Measurements from ENCODE around the gene ZFP69.
"Not testable (repeated sequence)": the region's sequence is repeated elsewhere in the genome, so short reads cannot be mapped to it uniquely, and the experiment has no call there.

Gene ZFP69

GRCh38 chr1:40469327-40469726, 7.8 kb upstream of the ZFP69 start:
- DNase-seq (ENCODE audit: extremely low read depth, low read depth), result no peak
- no peak overlapping the region for H3K4me3 ChIP-seq (replicated peaks; ENCODE audit: low read depth, low read length)
- no peak for TF ChIP-seq CTCF (IDR thresholded peaks at IDR 0.05; ENCODE audit: low read depth, low read length, missing control alignments)

GRCh38 chr1:40475268-40475667, 1.8 kb upstream of the ZFP69 start:
- TF ChIP-seq CTCF (IDR thresholded peaks at IDR 0.05; ENCODE audit: low read depth, low read length, missing control alignments), result no peak
- no peak overlapping the region for H3K4me3 ChIP-seq (replicated peaks; ENCODE audit: low read depth, low read length)
- DNase-seq (ENCODE audit: extremely low read depth, low read depth), result no peak

DNA sequence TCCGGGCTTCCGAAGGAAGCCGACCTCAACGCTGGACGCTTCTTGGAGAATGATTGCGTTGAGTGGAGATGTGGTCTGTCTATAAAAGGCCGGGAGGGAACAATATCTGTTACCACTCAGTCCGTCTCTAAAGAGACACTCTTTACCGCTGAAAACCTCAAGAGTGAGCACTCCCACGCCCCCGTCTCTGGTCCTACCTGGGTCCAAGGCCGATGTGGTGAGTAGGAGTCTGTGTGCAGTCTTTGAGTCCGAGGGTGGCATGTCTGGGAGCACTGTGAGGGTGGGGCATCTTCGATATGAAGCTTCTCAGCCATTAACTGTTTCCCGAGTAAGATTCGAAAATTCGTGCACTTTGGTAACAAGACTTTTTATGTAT, 576 bp downstream of the ZFP69 start:
- no peak for TF ChIP-seq CTCF (IDR thresholded peaks at IDR 0.05; ENCODE audit: low read depth, low read length, missing control alignments)
- no peak for DNase-seq (ENCODE audit: extremely low read depth, low read depth)
- H3K4me3 ChIP-seq (replicated peaks; ENCODE audit: low read depth, low read length), result peak overlapping the region; percentile 65

DNA sequence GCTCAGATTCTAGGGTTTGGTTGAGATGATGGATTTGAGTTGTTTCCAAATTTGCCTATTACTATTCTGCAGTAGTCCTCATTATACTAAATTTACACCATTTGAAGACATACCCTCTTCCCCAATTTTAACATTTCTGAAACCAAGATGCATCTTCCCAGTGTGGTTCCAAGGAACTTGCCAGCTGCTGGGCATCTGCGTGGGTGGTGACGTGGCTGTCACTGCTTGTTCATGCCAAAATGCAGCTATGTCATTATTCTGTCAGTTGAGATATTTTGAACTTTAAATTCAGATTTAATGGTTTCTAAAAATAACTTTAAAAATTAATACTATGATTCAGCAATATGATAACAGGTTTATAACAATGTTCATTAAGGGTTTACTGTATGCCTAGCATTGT, 1.2 kb downstream of the ZFP69 start:
- TF ChIP-seq CTCF (IDR thresholded peaks at IDR 0.05; ENCODE audit: low read depth, low read length, missing control alignments), result no peak
- no peak for DNase-seq (ENCODE audit: extremely low read depth, low read depth)
- H3K4me3 ChIP-seq (replicated peaks; ENCODE audit: low read depth, low read length), result peak overlapping the region; percentile 65

DNA sequence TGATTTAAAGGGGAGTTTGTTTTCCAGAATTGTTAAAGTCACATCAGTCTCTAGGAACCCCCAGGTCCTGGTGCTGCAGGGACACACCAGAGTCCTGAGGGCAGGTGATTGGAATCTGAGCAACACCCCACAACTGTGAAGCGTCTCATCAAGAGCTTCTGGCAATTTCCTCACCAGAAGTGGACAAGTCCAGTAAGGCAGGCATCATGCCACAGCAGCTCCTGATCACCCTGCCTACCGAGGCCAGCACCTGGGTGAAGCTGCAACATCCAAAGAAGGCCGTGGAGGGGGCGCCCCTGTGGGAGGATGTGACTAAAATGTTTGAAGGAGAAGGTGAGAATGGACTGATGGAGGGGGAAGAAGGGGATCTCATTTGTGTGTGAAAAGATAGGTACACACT, 2.1 kb downstream of the ZFP69 start:
- no peak for TF ChIP-seq CTCF (IDR thresholded peaks at IDR 0.05; ENCODE audit: low read depth, low read length, missing control alignments)
- DNase-seq (ENCODE audit: extremely low read depth, low read depth), result no peak
- H3K4me3 ChIP-seq (replicated peaks; ENCODE audit: low read depth, low read length), result no peak overlapping the region

DNA sequence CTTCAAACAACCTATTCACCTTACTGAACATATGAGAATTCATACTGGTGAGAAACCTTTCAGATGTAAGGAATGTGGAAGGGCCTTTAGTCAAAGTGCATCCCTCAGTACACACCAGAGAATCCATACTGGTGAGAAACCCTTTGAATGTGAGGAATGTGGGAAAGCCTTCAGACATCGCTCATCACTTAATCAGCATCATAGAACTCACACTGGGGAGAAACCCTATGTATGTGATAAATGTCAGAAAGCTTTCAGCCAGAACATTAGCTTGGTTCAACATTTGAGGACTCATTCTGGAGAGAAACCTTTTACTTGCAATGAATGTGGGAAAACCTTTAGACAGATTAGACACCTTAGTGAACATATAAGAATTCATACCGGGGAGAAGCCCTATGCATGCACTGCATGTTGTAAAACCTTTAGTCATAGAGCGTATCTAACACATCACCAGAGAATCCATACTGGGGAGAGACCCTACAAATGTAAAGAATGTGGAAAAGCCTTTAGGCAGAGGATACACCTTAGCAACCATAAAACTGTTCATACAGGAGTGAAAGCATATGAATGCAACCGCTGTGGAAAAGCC, 18.3 kb downstream of the ZFP69 start:
- DNase-seq (ENCODE audit: extremely low read depth, low read depth), result no peak
- H3K4me3 ChIP-seq (replicated peaks; ENCODE audit: low read depth, low read length), result no peak overlapping the region
- TF ChIP-seq CTCF (IDR thresholded peaks at IDR 0.05; ENCODE audit: low read depth, low read length, missing control alignments), result no peak

GRCh38 chr1:40502651-40503050, 25.6 kb downstream of the ZFP69 start:
- not testable (repeated sequence) for H3K4me3 ChIP-seq (replicated peaks; ENCODE audit: low read depth, low read length); DNase-seq (ENCODE audit: extremely low read depth, low read depth)

Data from HFF-Myc (cell line).